IPS-20b (cell line): ENCODE data around the gene PPP1R13B.

Experiments used
- H3K27ac ChIP-seq: one replicate; pipeline ENCODE4 v1.5.1; 2013; ENCODE audit warnings: low read length
- H3K27me3 ChIP-seq: 2 replicates; pipeline ENCODE4 v1.6.1; 2013; ENCODE audit warnings: mild to moderate bottlenecking, low read length, inconsistent platforms; ENCODE audit not compliant: insufficient read depth
- H3K36me3 ChIP-seq: 2 replicates; pipeline ENCODE4 v1.6.1; 2013; ENCODE audit warnings: low read depth, mild to moderate bottlenecking, inconsistent platforms, low read length, moderate library complexity; ENCODE audit not compliant: insufficient read depth
- H3K4me1 ChIP-seq: 2 replicates; pipeline ENCODE4 v1.6.1; 2013; ENCODE audit warnings: mild to moderate bottlenecking, control low read depth, inconsistent platforms, low read length, moderate library complexity; ENCODE audit not compliant: insufficient read depth
- H3K4me3 ChIP-seq: 2 replicates; pipeline ENCODE4 v1.5.1; 2013; ENCODE audit warnings: mild to moderate bottlenecking, low read length, inconsistent platforms
- H3K9ac ChIP-seq: 2 replicates; pipeline ENCODE4 v1.6.1; 2013; ENCODE audit warnings: low read depth, mild to moderate bottlenecking, inconsistent platforms, low read length, moderate library complexity
- H3K9me3 ChIP-seq: 2 replicates; pipeline ENCODE4 v1.6.1; 2013; ENCODE audit warnings: mild to moderate bottlenecking, low read depth, low read length, inconsistent platforms; ENCODE audit not compliant: insufficient read depth

Gene PPP1R13B

DNA sequence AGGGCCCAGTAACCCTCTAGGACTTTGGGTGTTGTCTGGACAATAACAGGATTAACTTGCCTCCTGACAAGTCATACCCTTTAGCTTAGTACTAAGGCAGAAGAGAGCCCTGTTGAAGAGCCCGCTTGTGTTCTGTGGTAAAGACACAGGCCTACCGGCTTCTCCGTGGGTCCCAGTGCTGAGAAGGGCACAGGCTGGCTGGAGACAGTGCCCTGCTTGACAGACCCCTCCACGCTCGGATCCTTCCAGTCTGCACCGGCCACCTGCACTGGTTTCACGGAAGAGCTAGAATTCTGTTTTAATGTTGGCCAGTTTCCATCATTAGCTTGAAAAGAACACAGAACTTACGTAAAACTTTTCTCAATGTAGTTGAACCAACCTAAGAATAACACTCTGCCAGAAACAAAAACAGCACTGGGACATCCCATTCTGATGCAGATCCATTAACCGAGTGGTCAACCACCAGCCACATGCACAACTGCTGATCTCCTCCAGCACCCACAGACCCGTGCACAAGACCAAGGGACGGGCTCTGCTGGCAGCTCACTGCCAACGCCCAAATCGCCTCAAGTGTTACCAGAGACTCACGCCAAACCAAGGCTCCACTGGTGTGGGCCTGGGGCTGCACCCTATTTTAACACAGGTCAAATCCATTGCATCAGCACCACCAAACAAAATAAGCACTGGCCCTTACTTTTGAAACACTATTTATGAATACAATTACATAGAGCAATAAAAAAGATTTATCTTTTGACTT is 104.7 kb downstream of the PPP1R13B start:
- H3K36me3 ChIP-seq: no peaks in the 10 kb centered on the region
- H3K9me3 ChIP-seq: no peaks in the 10 kb centered on the region
- no peaks in the 10 kb centered on the region for H3K27me3 ChIP-seq
- 0 out of 2 replicates have a peak, but pooled peaks cover 2% of the 10 kb centered on the region for H3K4me1 ChIP-seq
- H3K27ac ChIP-seq: no peak overlapping the region
- H3K9ac ChIP-seq: no peak overlapping the region
- H3K4me3 ChIP-seq: no peak overlapping the region

DNA sequence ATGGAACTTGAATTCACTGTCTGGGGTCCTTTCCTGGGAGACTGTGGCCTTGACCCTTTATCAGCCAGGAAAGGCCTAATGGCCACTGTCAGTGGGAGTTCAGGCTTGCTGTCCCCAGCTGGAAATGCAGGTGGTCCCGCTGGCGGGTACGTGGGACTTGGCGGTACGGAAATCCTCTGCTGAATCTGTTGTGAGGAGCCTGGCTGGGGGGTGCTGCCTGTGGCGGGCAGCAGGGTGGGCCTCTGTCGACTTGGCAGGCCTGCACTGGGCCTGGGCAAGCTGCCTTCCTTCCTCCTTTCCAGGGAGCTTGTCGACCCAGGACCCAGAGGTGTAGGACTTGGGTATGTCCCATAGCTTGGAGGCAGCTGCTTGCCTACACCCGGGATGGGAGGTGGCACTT is 105.5 kb downstream of the PPP1R13B start:
- H3K27ac ChIP-seq: no peak overlapping the region
- H3K27me3 ChIP-seq: no peaks in the 10 kb centered on the region
- no peak overlapping the region for H3K9ac ChIP-seq
- H3K4me3 ChIP-seq: no peak overlapping the region
- no peaks in the 10 kb centered on the region for H3K9me3 ChIP-seq
- no peaks in the 10 kb centered on the region for H3K36me3 ChIP-seq
- H3K4me1 ChIP-seq: 0 out of 2 replicates have a peak, but pooled peaks cover 2% of the 10 kb centered on the region

DNA sequence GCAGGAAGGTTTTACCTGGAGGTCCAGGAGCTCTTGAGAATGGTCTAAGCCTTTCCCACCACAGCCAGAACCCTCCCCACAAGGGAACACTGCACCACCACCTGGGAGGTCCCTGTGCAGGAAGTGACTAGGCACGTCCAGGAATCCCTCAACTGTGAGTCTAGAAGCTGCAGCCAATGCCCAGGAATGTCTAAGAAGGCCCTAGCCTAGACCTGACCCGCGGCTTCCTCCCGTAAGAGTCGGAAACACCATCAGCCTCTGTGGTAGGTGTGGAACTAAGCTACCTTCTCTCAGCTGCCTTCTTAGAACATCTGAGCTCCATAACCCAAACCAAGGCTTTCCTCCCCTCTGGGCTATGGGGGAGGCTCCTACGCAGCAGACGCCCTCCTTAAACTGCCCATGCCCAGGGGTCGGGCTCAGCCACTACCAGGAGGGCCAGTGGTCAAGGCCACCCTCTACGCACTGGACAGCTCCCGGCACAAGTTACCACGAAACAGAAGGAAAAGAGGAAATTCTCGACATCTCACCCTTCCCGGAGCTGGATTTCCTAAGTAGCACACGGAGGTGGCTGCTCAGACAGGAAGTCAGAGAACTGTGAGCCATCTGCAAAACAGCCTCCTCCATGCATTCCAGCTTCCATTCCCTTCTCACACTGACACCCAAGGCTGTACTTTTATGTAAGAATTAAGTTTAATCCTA is 106.2 kb downstream of the PPP1R13B start:
- Histone ChIP-seq H3K9ac (no peak overlapping the region), H3K4me3 (no peak overlapping the region), H3K36me3 (no peaks in the 10 kb centered on the region), H3K27me3 (no peaks in the 10 kb centered on the region), H3K4me1 (0 out of 2 replicates have a peak, but pooled peaks cover 2% of the 10 kb centered on the region), H3K9me3 (no peaks in the 10 kb centered on the region), H3K27ac (no peak overlapping the region)

DNA sequence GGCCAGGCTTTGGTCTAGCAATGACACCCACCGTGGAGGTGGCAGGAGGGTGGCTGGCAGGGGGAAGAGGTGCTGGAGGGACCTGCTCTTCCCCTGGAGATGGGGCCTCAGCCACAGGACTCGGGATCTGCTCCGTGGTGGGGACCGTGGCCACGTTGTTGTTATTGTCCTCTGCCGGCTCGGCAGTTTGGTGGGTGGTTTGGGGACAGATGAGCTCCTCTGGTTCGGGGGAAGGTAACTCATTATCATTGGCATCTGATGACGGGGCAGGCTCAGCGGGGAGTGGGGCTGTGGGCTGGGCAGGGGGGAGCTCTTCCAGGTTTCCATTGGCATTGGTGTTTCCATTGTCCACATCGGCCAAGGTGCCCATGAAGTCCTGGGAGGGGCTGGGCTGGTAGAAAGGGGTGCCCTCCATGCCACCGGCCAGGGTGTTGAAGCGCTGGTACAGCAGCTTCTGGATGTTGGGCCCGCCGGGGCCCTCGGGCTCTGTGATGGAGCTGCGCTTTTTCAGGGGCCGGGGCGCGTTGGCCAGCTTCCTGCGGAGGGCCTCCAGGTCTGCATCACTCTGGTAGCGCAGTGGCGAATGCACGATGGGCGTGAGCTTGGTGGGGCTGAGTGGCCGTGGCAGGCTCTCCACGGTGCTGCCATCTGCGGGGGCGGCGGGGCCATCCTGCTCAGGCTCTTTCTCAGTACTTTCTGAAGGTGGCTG is 107.4 kb downstream of the PPP1R13B start:
- Histone ChIP-seq H3K4me3 (no peak overlapping the region), H3K27ac (no peak overlapping the region), H3K9ac (no peak overlapping the region), H3K4me1 (0 out of 2 replicates have a peak, but pooled peaks cover 2% of the 10 kb centered on the region), H3K9me3 (no peaks in the 10 kb centered on the region), H3K27me3 (no peaks in the 10 kb centered on the region), H3K36me3 (no peaks in the 10 kb centered on the region)

DNA sequence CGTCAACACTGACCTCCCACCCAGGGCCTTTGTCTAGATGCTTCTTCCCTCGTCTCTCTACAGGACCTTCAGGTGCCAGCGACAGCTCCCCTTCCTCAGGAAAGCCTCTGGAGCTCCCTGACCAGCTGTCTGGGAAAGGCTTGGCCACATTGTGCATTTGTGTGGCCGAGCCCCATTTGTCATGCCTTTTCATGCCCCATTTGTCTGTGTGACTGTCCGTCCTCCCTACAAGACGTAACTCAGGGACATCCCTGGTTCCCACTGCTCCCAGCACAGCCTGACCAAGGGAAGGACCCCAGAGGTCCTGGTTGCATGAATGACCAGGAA is 107.9 kb downstream of the PPP1R13B start:
- no peaks in the 10 kb centered on the region for H3K27me3 ChIP-seq
- H3K9me3 ChIP-seq: no peaks in the 10 kb centered on the region
- H3K36me3 ChIP-seq: no peaks in the 10 kb centered on the region
- no peak overlapping the region for H3K9ac ChIP-seq
- H3K4me3 ChIP-seq: no peak overlapping the region
- no peak overlapping the region for H3K27ac ChIP-seq
- 0 out of 2 replicates have a peak, but pooled peaks cover 2% of the 10 kb centered on the region for H3K4me1 ChIP-seq

DNA sequence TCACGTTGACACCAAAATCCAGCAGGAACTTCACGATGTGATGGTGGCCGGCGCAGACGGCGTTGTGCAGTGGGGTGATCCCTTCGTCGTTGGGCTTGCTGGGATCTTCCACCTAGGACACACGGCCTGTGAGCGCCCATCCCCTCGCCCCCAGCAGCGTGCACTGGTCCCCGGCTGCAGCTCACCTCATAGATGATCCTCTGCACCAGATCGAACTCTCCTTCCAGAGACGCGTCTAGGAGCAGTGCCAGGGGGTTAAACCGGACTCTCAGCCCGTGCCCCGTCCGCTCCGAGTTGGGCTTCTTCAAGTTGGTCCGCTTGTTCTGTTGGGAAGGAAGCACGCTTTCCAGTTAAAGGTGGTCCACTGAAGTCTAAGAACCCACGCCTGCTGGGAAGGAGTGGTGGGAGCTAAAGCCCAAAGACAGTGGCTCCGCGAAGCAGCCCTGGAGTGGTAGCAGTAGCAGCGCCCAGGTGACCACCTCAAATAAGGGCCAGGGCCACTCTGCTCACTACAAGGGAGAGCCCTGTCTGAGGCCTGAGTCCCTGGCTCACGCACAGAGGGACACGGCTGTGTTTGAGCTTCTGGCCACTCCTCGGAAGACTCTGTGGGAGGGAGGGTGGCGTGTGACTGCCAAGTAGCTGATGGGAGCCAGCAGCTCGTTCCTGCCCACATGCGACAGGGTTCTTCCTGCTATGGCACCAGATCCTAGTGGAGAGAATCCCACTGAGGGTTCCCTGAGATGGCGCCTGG is 108.5 kb downstream of the PPP1R13B start:
- Histone ChIP-seq H3K4me3 (no peak overlapping the region), H3K36me3 (peaks cover 1% of the 10 kb centered on the region; the same call in 1 of the 2 replicates), H3K27me3 (no peaks in the 10 kb centered on the region), H3K9ac (no peak overlapping the region), H3K4me1 (0 out of 2 replicates have a peak, but pooled peaks cover 2% of the 10 kb centered on the region), H3K9me3 (no peaks in the 10 kb centered on the region), H3K27ac (no peak overlapping the region)

DNA sequence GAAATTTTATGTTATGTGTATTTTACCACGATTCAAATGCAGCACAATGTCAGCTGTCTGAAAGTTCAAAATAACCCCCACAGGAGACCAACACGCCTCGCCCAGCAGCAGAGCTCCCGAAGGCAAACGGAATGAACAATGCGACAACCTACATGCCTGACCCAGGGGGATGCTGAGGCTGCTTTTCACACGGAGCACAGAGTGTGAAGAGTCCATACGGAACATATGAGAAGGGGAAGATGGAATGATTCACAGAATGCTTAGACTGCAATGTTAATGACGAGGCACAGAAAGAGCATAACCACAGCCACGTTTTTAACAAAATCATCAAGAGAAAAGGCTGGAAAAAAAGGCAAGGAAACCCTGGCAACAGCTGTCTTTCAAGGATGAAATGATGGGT is 109.2 kb downstream of the PPP1R13B start:
- H3K9me3 ChIP-seq: no peaks in the 10 kb centered on the region
- H3K27me3 ChIP-seq: no peaks in the 10 kb centered on the region
- no peak overlapping the region for H3K4me3 ChIP-seq
- 0 out of 2 replicates have a peak, but pooled peaks cover 2% of the 10 kb centered on the region for H3K4me1 ChIP-seq
- H3K36me3 ChIP-seq: peaks cover 8% of the 10 kb centered on the region; the same call in 1 of the 2 replicates
- no peak overlapping the region for H3K9ac ChIP-seq
- H3K27ac ChIP-seq: no peak overlapping the region

DNA sequence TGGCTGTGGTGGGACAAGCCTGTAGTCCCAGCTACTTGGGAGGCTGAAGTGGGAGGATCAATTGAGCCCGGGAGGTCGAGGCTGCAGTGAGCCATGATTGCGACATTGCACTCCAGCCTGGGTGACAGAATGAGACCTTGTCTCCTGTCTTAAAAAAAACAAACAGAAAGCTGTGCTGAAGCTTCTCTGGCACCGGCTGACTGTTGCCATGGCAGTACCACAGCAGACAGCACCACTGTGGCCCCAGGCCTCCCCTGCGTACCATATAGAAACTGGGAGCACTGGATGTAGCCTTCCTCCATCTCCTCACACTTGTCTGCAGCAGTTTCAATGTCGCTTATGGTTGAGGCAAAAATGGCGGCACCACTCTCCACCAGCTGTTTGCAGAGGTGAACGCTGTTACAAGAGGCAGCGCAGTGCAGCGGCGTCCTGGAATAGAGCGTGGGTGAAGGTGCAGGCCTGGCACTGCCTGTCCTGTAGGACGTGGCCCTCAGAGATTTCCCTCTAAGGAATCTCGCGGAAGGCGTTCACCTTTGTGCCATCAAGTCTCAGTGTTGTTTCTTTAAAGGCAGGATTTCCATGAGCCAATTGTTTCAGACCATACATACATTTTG is 109.8 kb downstream of the PPP1R13B start:
- Histone ChIP-seq H3K4me3 (no peak overlapping the region), H3K27me3 (no peaks in the 10 kb centered on the region), H3K9ac (no peak overlapping the region), H3K36me3 (peaks cover 13% of the 10 kb centered on the region; the same call in 1 of the 2 replicates), H3K9me3 (no peaks in the 10 kb centered on the region), H3K27ac (no peak overlapping the region), H3K4me1 (0 out of 2 replicates have a peak, but pooled peaks cover 2% of the 10 kb centered on the region)

DNA sequence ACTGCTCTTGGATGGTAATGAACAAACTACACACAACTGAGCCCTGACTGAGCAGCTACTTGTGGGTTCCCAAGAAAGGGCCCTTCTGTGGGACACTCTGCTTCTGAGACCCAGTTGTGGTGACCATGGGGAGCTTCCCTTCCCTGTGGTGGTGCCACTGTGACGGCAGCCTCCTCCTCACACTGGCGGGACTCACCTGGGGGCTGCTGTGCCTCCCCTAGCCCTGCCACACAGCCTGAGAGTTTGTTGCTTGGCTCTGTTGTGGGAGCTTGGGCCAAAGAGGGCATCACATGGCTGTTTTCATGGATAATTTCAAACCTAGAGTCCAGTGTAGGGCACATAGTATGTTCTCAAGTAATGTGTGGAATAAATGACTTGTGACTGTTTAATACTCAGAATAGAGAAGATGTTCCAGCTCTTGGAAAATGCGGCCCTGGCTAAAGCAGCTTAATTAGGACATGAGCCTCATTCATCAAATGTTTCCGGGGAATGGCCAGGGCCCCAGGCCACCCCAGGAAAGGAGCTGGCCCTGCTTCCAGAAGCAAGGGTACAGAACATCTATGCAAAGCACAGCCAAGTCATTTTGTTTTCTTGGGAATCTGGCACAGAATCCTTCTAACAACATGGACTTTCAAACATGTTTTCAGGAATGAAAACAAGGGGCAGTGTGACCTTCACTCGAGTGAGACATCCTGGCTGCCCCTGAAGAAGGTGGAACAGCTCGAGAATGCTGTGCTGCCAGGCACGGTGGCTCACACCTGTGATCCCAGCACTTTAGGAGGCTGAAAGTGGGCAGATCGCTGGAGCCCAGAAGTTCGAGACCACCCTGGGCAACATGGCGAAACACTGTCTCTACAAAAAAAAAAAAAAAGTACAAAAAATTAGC is 110.6 kb downstream of the PPP1R13B start:
- Histone ChIP-seq H3K4me3 (no peak overlapping the region), H3K27ac (no peak overlapping the region), H3K36me3 (peaks cover 16% of the 10 kb centered on the region; the same call in 1 of the 2 replicates)

DNA sequence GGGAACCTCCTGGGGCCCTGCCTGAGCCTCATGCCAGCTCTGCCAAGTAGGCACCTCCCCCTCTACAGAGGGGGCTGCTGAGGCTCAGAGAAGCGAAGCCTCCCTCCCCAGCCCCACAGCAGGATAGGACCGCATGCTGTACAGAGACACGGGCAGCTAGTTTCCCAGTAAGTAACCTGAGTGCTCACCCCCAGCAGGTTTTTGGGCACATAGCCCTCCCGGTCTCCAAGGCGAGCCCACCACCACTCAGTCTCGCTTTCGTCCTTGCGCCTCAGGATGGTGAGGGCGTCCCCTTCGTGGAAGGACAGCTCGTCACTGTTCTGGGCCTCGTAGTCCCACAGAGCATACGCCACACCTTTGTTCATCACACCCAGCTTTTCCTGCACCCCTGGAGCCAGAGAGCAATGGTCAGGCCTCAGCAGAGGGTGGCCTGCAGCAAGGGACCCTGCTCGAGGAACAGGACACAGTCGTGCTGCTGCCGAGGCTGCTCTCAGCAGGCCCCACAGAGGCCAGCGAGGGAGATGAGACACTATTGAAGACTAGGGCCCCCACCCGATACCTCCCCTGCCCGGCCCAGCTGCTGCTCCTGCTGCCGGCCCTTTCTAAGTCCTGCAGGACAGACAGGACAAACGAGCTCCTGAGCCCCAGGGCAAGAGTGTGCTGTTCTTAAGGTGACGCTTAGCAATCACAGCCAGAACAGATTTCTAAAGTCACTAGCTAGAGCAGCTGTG is 111.4 kb downstream of the PPP1R13B start:
- H3K36me3 ChIP-seq: peaks cover 16% of the 10 kb centered on the region; the same call in 1 of the 2 replicates
- H3K27me3 ChIP-seq: no peaks in the 10 kb centered on the region
- H3K4me3 ChIP-seq: no peak overlapping the region
- H3K9me3 ChIP-seq: no peaks in the 10 kb centered on the region
- H3K4me1 ChIP-seq: 0 out of 2 replicates have a peak, but pooled peaks cover 2% of the 10 kb centered on the region
- no peak overlapping the region for H3K27ac ChIP-seq
- no peak overlapping the region for H3K9ac ChIP-seq

More for the DNA sequence above, 110.6 kb downstream of the PPP1R13B start:
- H3K4me1 ChIP-seq: 0 out of 2 replicates have a peak, but pooled peaks cover 2% of the 10 kb centered on the region
- H3K9ac ChIP-seq: no peak overlapping the region
- H3K27me3 ChIP-seq: no peaks in the 10 kb centered on the region
- no peaks in the 10 kb centered on the region for H3K9me3 ChIP-seq
